HepG2 (cell line): ENCODE data around the gene SSC5D. TPM values are rescaled to one million over a fixed set of nuclear protein-coding genes. Genes with fewer than 3 reads are reported as not detected.
A peak's percentile ranks its signal among the peaks of the same experiment; 100 is the strongest.

Experiments used
- KLF15 ChIP-seq: sonication (generic); formaldehyde crosslinking; IDR thresholded peaks from 2 replicates; pipeline ENCODE4 v1.8.1; 2023; ENCODE audit warnings: borderline replicate concordance, mild to moderate bottlenecking, inconsistent platforms, missing genetic modification reagents, mixed read lengths
- NFKBIZ ChIP-seq: IDR thresholded peaks from 2 replicates; pipeline ENCODE4 v1.6.1; 2018; ENCODE audit warnings: missing genetic modification reagents, missing compliant biosample characterization
- SAFB2 ChIP-seq: sonication (generic); formaldehyde crosslinking; IDR thresholded peaks from 2 replicates; pipeline ENCODE4 v1.5.1; 2020; ENCODE audit warnings: missing genetic modification reagents, low read depth, mild to moderate bottlenecking, borderline replicate concordance
- ZFP90 ChIP-seq: sonication (generic); formaldehyde crosslinking; IDR thresholded peaks from 2 replicates; pipeline ENCODE4 v1.8.0; 2022; ENCODE audit warnings: missing genetic modification reagents, mild to moderate bottlenecking, inconsistent platforms, borderline replicate concordance
- ZNF30 ChIP-seq: sonication (generic); formaldehyde crosslinking; IDR thresholded peaks from 2 replicates; pipeline ENCODE4 v1.5.0; 2020; ENCODE audit warnings: mild to moderate bottlenecking, missing genetic modification reagents
- ZNF589 ChIP-seq: sonication (generic); formaldehyde crosslinking; conservative IDR thresholded peaks from 2 replicates; pipeline ENCODE4 v1.8.0; 2022; ENCODE audit warnings: mild to moderate bottlenecking, moderate library complexity, missing genetic modification reagents
- ZNF788 ChIP-seq: sonication (generic); formaldehyde crosslinking; IDR thresholded peaks from 2 replicates; pipeline ENCODE4 v1.5.0; 2020; ENCODE audit warnings: mild to moderate bottlenecking, missing genetic modification reagents, borderline replicate concordance
- polyA plus RNA-seq, 8 experiments: library from polyadenylated mRNA; depleted of rRNA in 3 of 8; stranded (reverse) in 7 of 8; unstranded in 1 of 8; fragments of >200 nt; fragmentation: Illumina TruSeq in 4 of 8; extraction: Trizol in 4 of 8; gene quantifications; 2 replicates each; pipeline versions ENCODE4 v1.2.1 to v1.2.3, GENCODE V29; 2011 to 2016; ENCODE audit warnings: low read depth in 4 of 8, missing spikeins in 1 of 8, mixed read lengths in 1 of 8; ENCODE audit not compliant: insufficient read depth in 1 of 8
- total RNA-seq, 5 experiments: library from RNA; depleted of rRNA; stranded (reverse); fragments of >200 nt; fragmentation: Illumina TruSeq; extraction: Trizol; gene quantifications; 2 replicates each; pipeline ENCODE4 v1.2.3, GENCODE V29; 2016; ENCODE audit warnings: low read depth in 1 of 5
- TF ChIP-seq, protein P1 (sequence below), 2 experiments: sonication (generic) in 1 of 2; formaldehyde crosslinking in 1 of 2; IDR thresholded peaks; 2 replicates each; pipeline versions ENCODE4 v1.4.0 to v1.6.1; 2016 to 2020; ENCODE audit warnings: borderline replicate concordance in 1 of 2, low read depth in 1 of 2, mild to moderate bottlenecking in 1 of 2, missing genetic modification reagents in 1 of 2
- TF ChIP-seq, protein P2 (sequence below): sonication (generic); formaldehyde crosslinking; IDR thresholded peaks from 2 replicates; pipeline ENCODE4 v1.8.0; 2022; ENCODE audit warnings: mild to moderate bottlenecking, missing genetic modification reagents, borderline replicate concordance
- TF ChIP-seq, protein P3 (sequence below): sonication (generic); formaldehyde crosslinking; IDR thresholded peaks from 2 replicates; pipeline ENCODE4 v1.5.0; 2020; ENCODE audit warnings: missing genetic modification reagents
- TF ChIP-seq, protein P4 (sequence below): sonication (generic); formaldehyde crosslinking; IDR thresholded peaks from 2 replicates; pipeline ENCODE4 v1.4.0; 2020; ENCODE audit warnings: missing genetic modification reagents, borderline replicate concordance
- TF ChIP-seq, protein P5 (sequence below): sonication (generic); formaldehyde crosslinking; conservative IDR thresholded peaks from 2 replicates; pipeline ENCODE4 v1.4.0; 2020; ENCODE audit warnings: missing genetic modification reagents
- TF ChIP-seq, protein P6 (sequence below): sonication (generic); formaldehyde crosslinking; IDR thresholded peaks from 2 replicates; pipeline ENCODE4 v1.8.0; 2022; ENCODE audit warnings: mild to moderate bottlenecking, missing genetic modification reagents, moderate library complexity
- TF ChIP-seq, protein P7 (sequence below): sonication (generic); formaldehyde crosslinking; IDR thresholded peaks from 2 replicates; pipeline ENCODE4 v1.4.0; 2020; ENCODE audit warnings: missing genetic modification reagents, low read depth, mild to moderate bottlenecking, borderline replicate concordance

SSC5D gene
- total and polyA plus RNA-seq, 2 of the 13 experiments (the other 11 are each of a cell fraction or from before 2014, with no cell fraction given): not detected

DNA sequence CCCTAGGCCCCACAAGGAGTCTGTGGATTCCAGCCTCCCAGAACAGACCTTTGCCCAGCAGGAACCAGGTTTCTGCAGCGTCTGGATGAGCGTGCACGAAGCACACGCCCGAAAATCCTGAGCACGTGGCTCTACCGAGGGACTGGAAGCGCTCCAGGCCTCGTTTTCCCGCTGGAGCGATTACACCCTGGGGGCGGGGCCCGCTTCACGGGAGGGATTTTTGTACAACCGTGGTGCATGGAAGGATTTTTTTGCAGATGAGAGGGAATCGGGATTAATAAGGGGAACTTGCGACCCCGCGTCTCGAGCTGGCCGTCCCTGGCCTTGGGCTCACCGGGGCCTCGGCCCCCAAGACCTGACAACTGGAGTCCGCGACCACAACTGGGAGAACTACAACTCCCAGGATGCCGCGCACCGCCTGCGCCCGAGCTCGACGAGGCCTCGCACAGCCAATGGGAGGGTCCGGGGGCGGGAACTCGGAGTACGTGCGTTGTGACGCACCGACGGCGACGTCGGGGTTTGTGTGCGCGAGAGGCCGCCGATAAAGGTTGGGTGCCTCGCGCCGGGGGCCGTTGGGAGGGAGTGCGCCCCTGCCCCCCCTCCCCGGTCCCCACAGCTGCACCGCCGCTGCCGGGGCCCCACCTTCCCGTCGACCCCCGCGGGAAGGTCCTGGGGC, 12.0 kb upstream of the SSC5D start, which contains the start of gene ZNF628 (continued):
- TF ChIP-seq, protein P1, sequence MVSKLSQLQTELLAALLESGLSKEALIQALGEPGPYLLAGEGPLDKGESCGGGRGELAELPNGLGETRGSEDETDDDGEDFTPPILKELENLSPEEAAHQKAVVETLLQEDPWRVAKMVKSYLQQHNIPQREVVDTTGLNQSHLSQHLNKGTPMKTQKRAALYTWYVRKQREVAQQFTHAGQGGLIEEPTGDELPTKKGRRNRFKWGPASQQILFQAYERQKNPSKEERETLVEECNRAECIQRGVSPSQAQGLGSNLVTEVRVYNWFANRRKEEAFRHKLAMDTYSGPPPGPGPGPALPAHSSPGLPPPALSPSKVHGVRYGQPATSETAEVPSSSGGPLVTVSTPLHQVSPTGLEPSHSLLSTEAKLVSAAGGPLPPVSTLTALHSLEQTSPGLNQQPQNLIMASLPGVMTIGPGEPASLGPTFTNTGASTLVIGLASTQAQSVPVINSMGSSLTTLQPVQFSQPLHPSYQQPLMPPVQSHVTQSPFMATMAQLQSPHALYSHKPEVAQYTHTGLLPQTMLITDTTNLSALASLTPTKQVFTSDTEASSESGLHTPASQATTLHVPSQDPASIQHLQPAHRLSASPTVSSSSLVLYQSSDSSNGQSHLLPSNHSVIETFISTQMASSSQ (IDR thresholded peaks at IDR 0.05; ENCODE audit: low read depth): no peak
- TF ChIP-seq, protein P1 (CRISPR knock-in tag; IDR thresholded peaks at IDR 0.05; ENCODE audit: borderline replicate concordance): peak; percentile 34; the same call in 1 of the 2 replicates
- TF ChIP-seq ZNF30 (CRISPR knock-in tag) (peak; percentile 94), ZNF589 (CRISPR knock-in tag) (peak; percentile 66; the same call in 1 of the 2 replicates), KLF15 (peak; percentile 94; the same call in 1 of the 2 replicates), NFKBIZ (CRISPR knock-in tag) (peak; percentile 18; the same call in 1 of the 2 replicates), SAFB2 (CRISPR knock-in tag) (peak; percentile 67), ZFP90 (CRISPR knock-in tag) (peak; percentile 88), ZNF788 (CRISPR knock-in tag) (peak; percentile 48; the same call in 1 of the 2 replicates)
- TF ChIP-seq, protein P2, sequence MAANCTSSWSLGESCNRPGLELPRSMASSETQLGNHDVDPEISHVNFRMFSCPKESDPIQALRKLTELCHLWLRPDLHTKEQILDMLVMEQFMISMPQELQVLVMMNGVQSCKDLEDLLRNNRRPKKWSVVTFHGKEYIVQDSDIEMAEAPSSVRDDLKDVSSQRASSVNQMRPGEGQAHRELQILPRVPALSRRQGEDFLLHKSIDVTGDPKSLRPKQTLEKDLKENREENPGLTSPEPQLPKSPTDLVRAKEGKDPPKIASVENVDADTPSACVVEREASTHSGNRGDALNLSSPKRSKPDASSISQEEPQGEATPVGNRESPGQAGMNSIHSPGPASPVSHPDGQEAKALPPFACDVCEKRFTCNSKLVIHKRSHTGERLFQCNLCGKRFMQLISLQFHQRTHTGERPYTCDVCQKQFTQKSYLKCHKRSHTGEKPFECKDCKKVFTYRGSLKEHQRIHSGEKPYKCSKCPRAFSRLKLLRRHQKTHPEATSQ (CRISPR knock-in tag): no peak
- TF ChIP-seq, protein P3, sequence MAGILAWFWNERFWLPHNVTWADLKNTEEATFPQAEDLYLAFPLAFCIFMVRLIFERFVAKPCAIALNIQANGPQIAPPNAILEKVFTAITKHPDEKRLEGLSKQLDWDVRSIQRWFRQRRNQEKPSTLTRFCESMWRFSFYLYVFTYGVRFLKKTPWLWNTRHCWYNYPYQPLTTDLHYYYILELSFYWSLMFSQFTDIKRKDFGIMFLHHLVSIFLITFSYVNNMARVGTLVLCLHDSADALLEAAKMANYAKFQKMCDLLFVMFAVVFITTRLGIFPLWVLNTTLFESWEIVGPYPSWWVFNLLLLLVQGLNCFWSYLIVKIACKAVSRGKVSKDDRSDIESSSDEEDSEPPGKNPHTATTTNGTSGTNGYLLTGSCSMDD (CRISPR knock-in tag): no peak
- TF ChIP-seq, protein P4, sequence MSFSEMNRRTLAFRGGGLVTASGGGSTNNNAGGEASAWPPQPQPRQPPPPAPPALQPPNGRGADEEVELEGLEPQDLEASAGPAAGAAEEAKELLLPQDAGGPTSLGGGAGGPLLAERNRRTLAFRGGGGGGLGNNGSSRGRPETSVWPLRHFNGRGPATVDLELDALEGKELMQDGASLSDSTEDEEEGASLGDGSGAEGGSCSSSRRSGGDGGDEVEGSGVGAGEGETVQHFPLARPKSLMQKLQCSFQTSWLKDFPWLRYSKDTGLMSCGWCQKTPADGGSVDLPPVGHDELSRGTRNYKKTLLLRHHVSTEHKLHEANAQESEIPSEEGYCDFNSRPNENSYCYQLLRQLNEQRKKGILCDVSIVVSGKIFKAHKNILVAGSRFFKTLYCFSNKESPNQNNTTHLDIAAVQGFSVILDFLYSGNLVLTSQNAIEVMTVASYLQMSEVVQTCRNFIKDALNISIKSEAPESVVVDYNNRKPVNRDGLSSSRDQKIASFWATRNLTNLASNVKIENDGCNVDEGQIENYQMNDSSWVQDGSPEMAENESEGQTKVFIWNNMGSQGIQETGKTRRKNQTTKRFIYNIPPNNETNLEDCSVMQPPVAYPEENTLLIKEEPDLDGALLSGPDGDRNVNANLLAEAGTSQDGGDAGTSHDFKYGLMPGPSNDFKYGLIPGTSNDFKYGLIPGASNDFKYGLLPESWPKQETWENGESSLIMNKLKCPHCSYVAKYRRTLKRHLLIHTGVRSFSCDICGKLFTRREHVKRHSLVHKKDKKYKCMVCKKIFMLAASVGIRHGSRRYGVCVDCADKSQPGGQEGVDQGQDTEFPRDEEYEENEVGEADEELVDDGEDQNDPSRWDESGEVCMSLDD (CRISPR knock-in tag): peak; percentile 78
- TF ChIP-seq, protein P5, sequence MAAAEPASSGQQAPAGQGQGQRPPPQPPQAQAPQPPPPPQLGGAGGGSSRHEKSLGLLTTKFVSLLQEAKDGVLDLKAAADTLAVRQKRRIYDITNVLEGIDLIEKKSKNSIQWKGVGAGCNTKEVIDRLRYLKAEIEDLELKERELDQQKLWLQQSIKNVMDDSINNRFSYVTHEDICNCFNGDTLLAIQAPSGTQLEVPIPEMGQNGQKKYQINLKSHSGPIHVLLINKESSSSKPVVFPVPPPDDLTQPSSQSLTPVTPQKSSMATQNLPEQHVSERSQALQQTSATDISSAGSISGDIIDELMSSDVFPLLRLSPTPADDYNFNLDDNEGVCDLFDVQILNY (CRISPR knock-in tag): peak; percentile 39; the same call in 1 of the 2 replicates
- TF ChIP-seq, protein P6, sequence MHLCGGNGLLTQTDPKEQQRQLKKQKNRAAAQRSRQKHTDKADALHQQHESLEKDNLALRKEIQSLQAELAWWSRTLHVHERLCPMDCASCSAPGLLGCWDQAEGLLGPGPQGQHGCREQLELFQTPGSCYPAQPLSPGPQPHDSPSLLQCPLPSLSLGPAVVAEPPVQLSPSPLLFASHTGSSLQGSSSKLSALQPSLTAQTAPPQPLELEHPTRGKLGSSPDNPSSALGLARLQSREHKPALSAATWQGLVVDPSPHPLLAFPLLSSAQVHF (CRISPR knock-in tag): no peak
- TF ChIP-seq, protein P7, sequence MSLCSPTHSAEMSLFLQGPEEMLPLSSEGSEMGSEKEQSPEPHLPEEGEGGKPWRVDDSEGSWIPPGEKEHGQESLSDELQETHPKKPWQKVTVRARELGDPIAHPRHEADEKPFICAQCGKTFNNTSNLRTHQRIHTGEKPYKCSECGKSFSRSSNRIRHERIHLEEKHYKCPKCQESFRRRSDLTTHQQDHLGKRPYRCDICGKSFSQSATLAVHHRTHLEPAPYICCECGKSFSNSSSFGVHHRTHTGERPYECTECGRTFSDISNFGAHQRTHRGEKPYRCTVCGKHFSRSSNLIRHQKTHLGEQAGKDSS (CRISPR knock-in tag): no peak
